Measurements from ENCODE around the gene SPATA6. TPM values are rescaled to one million over a fixed set of nuclear protein-coding genes. Genes with fewer than 3 reads are reported as not detected.

Gene SPATA6
- total and polyA plus RNA-seq, 2 of the 13 experiments (the other 11 are each of a cell fraction or from before 2014, with no cell fraction given), result 0.81 to 3.3 TPM

DNA sequence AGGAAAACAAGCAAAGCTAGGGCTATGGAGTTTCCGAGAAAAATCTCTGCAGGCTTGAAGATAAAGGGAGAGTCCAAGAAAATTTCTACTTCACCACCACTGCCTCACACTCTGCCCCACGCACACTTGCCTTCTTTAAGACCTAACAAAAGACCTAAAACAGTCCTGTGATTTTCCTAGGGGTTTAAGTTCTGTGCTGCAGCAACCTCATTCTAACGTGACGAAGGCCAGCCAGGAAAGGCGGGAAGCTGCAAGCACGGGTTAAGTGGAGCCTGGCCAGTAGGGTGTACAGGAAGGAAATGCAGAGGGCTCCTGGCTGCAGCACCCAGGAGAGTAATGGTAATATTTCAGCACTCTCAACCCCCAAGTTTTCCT lies 1.5 kb downstream of the SPATA6 start:
- no peak for DNase-seq (ENCODE audit: low spot score)
- Histone ChIP-seq H3K9ac (ENCODE audit: insufficient read depth, low read depth, low read length) (no peak overlapping the region), H3K36me3 (replicated peaks in 1 of 2; ENCODE audit: control insufficient read depth in 1 of 2, insufficient read depth in 2 of 2, low read length in 2 of 2) (no peaks in the 10 kb centered on the region), H2AFZ (ENCODE audit: low read length) (no peak overlapping the region), H3K4me1 (ENCODE audit: insufficient read depth, low read length) (peaks cover 22% of the 10 kb centered on the region), H3K4me3 (replicated peaks in 1 of 3; ENCODE audit: insufficient read depth in 1 of 3, low read depth in 2 of 3, low read length in 3 of 3) (no peak overlapping the region), H3K9me3 (ENCODE audit: low read length) (peaks cover 4% of the 10 kb centered on the region), H3K79me2 (ENCODE audit: insufficient read depth, low read length) (no peaks in the 10 kb centered on the region), H3K27me3 (ENCODE audit: control insufficient read depth in 1 of 2, insufficient read depth in 2 of 2, low read length in 2 of 2) (no peaks in the 10 kb centered on the region; a peak in 1 of 5 replicates), H3K4me2 (ENCODE audit: low read depth, low read length) (peak overlapping the region; percentile 75; the same call in 1 of the 2 replicates), H3K27ac (ENCODE audit: extremely low read length, insufficient read depth, low read length) (no peak overlapping the region), H4K20me1 (ENCODE audit: insufficient read depth, low read length) (no peaks in the 10 kb centered on the region)
- intact Hi-C loops (cut with micrococcal nuclease; ENCODE audit: unreplicated experiment), result no loop called here
- ChIA-PET CTCF (ENCODE audit: low intra/inter-chr PET ratio, low total read pairs) (no interaction called here), POLR2A (no interaction called here)
- 56% methylated on average over 6 of the region's 6 CpGs for WGBS (ENCODE audit: low lambda C conversion rate)
- in situ Hi-C loops (cut with HindIII; ENCODE audit: extremely low pct_ligation_motif_present, low pct_unique_long_range_greater_than_20kb), result no loop called here
- peak; percentile 23; the same call in 2 of the 3 replicates for ATAC-seq
- no peak for FAIRE-seq
- no TSS peak for BruUV-seq (replicated peaks)
- TF ChIP-seq, protein P1, sequence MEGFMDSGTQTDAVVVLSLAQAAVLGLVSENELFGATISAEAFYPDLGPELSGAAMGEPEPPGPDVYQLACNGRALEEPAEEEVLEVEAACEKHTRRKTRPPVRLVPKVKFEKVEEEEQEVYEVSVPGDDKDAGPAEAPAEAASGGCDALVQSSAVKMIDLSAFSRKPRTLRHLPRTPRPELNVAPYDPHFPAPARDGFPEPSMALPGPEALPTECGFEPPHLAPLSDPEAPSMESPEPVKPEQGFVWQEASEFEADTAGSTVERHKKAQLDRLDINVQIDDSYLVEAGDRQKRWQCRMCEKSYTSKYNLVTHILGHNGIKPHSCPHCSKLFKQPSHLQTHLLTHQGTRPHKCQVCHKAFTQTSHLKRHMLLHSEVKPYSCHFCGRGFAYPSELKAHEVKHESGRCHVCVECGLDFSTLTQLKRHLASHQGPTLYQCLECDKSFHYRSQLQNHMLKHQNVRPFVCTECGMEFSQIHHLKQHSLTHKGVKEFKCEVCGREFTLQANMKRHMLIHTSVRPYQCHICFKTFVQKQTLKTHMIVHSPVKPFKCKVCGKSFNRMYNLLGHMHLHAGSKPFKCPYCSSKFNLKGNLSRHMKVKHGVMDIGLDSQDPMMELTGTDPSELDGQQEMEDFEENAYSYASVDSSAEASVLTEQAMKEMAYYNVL (CRISPR knock-in tag; IDR thresholded peaks at IDR 0.05; ENCODE audit: borderline replicate concordance), result no peak
- TF ChIP-seq, protein P2, sequence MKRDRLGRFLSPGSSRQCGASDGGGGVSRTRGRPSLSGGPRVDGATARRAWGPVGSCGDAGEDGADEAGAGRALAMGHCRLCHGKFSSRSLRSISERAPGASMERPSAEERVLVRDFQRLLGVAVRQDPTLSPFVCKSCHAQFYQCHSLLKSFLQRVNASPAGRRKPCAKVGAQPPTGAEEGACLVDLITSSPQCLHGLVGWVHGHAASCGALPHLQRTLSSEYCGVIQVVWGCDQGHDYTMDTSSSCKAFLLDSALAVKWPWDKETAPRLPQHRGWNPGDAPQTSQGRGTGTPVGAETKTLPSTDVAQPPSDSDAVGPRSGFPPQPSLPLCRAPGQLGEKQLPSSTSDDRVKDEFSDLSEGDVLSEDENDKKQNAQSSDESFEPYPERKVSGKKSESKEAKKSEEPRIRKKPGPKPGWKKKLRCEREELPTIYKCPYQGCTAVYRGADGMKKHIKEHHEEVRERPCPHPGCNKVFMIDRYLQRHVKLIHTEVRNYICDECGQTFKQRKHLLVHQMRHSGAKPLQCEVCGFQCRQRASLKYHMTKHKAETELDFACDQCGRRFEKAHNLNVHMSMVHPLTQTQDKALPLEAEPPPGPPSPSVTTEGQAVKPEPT (CRISPR knock-in tag; IDR thresholded peaks at IDR 0.05; ENCODE audit: low read depth), result no peak
- TF ChIP-seq, protein P3, sequence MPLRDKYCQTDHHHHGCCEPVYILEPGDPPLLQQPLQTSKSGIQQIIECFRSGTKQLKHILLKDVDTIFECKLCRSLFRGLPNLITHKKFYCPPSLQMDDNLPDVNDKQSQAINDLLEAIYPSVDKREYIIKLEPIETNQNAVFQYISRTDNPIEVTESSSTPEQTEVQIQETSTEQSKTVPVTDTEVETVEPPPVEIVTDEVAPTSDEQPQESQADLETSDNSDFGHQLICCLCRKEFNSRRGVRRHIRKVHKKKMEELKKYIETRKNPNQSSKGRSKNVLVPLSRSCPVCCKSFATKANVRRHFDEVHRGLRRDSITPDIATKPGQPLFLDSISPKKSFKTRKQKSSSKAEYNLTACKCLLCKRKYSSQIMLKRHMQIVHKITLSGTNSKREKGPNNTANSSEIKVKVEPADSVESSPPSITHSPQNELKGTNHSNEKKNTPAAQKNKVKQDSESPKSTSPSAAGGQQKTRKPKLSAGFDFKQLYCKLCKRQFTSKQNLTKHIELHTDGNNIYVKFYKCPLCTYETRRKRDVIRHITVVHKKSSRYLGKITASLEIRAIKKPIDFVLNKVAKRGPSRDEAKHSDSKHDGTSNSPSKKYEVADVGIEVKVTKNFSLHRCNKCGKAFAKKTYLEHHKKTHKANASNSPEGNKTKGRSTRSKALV (CRISPR knock-in tag; IDR thresholded peaks at IDR 0.05), result no peak
- TF ChIP-seq ZFP36 (IDR thresholded peaks at IDR 0.05; ENCODE audit: borderline replicate concordance, low read depth, low read length, partially characterized antibody) (no peak), TBX3 (IDR thresholded peaks at IDR 0.05; ENCODE audit: borderline replicate concordance) (no peak), ELF4 (CRISPR knock-in tag; IDR thresholded peaks at IDR 0.05; ENCODE audit: borderline replicate concordance) (no peak), PLRG1 (conservative IDR thresholded peaks at IDR 0.05) (no peak), ZNF253 (CRISPR knock-in tag; IDR thresholded peaks at IDR 0.05; ENCODE audit: borderline replicate concordance) (no peak)
- TF ChIP-seq, protein P4, sequence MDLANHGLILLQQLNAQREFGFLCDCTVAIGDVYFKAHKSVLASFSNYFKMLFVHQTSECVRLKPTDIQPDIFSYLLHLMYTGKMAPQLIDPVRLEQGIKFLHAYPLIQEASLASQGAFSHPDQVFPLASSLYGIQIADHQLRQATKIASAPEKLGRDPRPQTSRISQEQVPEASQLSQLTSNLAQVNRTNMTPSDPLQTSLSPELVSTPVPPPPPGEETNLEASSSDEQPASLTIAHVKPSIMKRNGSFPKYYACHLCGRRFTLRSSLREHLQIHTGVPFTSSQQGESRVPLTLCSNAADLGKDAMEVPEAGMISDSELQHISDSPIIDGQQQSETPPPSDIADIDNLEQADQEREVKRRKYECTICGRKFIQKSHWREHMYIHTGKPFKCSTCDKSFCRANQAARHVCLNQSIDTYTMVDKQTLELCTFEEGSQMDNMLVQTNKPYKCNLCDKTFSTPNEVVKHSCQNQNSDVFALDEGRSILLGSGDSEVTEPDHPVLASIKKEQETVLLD (CRISPR knock-in tag; IDR thresholded peaks at IDR 0.05; ENCODE audit: low read depth), result no peak
- TF ChIP-seq, protein P5, sequence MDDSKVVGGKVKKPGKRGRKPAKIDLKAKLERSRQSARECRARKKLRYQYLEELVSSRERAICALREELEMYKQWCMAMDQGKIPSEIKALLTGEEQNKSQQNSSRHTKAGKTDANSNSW (CRISPR knock-in tag; IDR thresholded peaks at IDR 0.05; ENCODE audit: borderline replicate concordance), result no peak
- TF ChIP-seq, protein P6, sequence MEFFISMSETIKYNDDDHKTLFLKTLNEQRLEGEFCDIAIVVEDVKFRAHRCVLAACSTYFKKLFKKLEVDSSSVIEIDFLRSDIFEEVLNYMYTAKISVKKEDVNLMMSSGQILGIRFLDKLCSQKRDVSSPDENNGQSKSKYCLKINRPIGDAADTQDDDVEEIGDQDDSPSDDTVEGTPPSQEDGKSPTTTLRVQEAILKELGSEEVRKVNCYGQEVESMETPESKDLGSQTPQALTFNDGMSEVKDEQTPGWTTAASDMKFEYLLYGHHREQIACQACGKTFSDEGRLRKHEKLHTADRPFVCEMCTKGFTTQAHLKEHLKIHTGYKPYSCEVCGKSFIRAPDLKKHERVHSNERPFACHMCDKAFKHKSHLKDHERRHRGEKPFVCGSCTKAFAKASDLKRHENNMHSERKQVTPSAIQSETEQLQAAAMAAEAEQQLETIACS (CRISPR knock-in tag; IDR thresholded peaks at IDR 0.05), result no peak

Measured in HepG2 (cell line).